Measurements from ENCODE around the gene ADAMTS3. TPM values are rescaled to one million over a fixed set of nuclear protein-coding genes. Genes with fewer than 3 reads are reported as not detected.

Gene ADAMTS3
- total and polyA plus RNA-seq, 2 donors (not counting 3 experiments of a cell fraction or from before 2014, with no cell fraction given): 0.37 to 1.3 TPM

GRCh38 chr4:72448231-72448630, 120.8 kb downstream of the ADAMTS3 start:
- no TSS peak for BruUV-seq (replicated peaks)
- Histone ChIP-seq H3K27me3 (ENCODE audit: control insufficient read depth in 2 of 2, insufficient read depth in 2 of 2, low read length in 2 of 2) (no peaks in the 10 kb centered on the region), H3K4me3 (replicated peaks in 1 of 3; ENCODE audit: insufficient read depth in 1 of 3, low read depth in 1 of 3, low read length in 3 of 3) (no peak overlapping the region), H3K4me1 (ENCODE audit: control insufficient read depth, extremely low read depth, insufficient read depth, low read length) (no peaks in the 10 kb centered on the region), H3K79me2 (ENCODE audit: control insufficient read depth, insufficient read depth, low read length) (no peaks in the 10 kb centered on the region), H3K9ac (replicated peaks; ENCODE audit: extremely low read depth, insufficient read depth, low read length) (no peak overlapping the region), H4K20me1 (replicated peaks; ENCODE audit: control insufficient read depth, extremely low read depth, insufficient read depth, low read length) (no peaks in the 10 kb centered on the region), H3K27ac (ENCODE audit: insufficient read depth, low read depth, low read length) (no peak overlapping the region), H3K9me1 (replicated peaks; ENCODE audit: control insufficient read depth, extremely low read depth, insufficient read depth, low read length) (no peaks in the 10 kb centered on the region), H3K4me2 (ENCODE audit: insufficient read depth, low read length) (no peak overlapping the region), H3K36me3 (ENCODE audit: control insufficient read depth in 2 of 2, extremely low read depth in 1 of 2, insufficient read depth in 2 of 2, low read length in 2 of 2) (no peaks in the 10 kb centered on the region), H3K9me3 (replicated peaks; ENCODE audit: control insufficient read depth, insufficient read depth, low read length) (no peaks in the 10 kb centered on the region), H2AFZ (ENCODE audit: low read depth, low read length) (no peak overlapping the region)
- TF ChIP-seq JUN (IDR thresholded peaks at IDR 0.05; ENCODE audit: borderline replicate concordance, insufficient read depth, insufficient read length, low read depth): no peak
- no peak for TF ChIP-seq GATA2 (IDR thresholded peaks at IDR 0.05; ENCODE audit: insufficient read depth, insufficient read length, low read depth, low read length)
- no peak for TF ChIP-seq CTCF (IDR thresholded peaks at IDR 0.05; ENCODE audit: extremely low read depth in 1 of 2, insufficient read depth in 1 of 2, low read depth in 1 of 2, low read length in 2 of 2)
- TF ChIP-seq EZH2 (IDR thresholded peaks at IDR 0.05; ENCODE audit: borderline replicate concordance, low read depth, low read length, severe bottlenecking): no peak
- TF ChIP-seq POLR2A (IDR thresholded peaks at IDR 0.05; ENCODE audit: low read depth, low read length): no peak
- TF ChIP-seq FOS (IDR thresholded peaks at IDR 0.05; ENCODE audit: borderline replicate concordance, insufficient read depth, low read length): no peak
- no peak for TF ChIP-seq MYC (IDR thresholded peaks at IDR 0.05; ENCODE audit: low read depth, low read length)
- CTCF ChIA-PET: interaction anchor here (1.4 kb wide), 1 partner anchor 121 kb away, joined by 10 read pairs; no protein-coding TSS in a partner anchor
- POLR2A ChIA-PET: no interaction called here
- intact Hi-C loops (cut with micrococcal nuclease): no loop called here
- DNase-seq (ENCODE audit: low read depth, low spot score) (no peak), FAIRE-seq (no peak)
- dilution Hi-C loops (cut with MboI; ENCODE audit: extremely low pct_ligation_motif_present, low sequenced_read_pairs): no loop called here
